Subcutaneous adipose tissue (tissue), 4 donors: ENCODE results near the gene ARG2. TPM values are rescaled to one million over a fixed set of nuclear protein-coding genes. Genes with fewer than 3 reads are reported as not detected.

Source experiments
- total RNA-seq, 4 donors: library from RNA; depleted of rRNA; stranded (reverse); fragments of >200 nt; gene quantifications; one replicate each; pipeline ENCODE4 v1.1.0, GENCODE V29; 2016
- TF ChIP-seq, protein P1 (sequence below): fragments of 450-650 bp; IDR thresholded peaks from one replicate; pipeline ENCODE4 v1.5.1; 2016; ENCODE audit warnings: low read depth, mild to moderate bottlenecking, control low read depth, antibody characterized with exemption, moderate library complexity

ARG2 gene
- total RNA-seq: 1 to 10 TPM; 2.0 to 4.1 (median 3.3) TPM

DNA sequence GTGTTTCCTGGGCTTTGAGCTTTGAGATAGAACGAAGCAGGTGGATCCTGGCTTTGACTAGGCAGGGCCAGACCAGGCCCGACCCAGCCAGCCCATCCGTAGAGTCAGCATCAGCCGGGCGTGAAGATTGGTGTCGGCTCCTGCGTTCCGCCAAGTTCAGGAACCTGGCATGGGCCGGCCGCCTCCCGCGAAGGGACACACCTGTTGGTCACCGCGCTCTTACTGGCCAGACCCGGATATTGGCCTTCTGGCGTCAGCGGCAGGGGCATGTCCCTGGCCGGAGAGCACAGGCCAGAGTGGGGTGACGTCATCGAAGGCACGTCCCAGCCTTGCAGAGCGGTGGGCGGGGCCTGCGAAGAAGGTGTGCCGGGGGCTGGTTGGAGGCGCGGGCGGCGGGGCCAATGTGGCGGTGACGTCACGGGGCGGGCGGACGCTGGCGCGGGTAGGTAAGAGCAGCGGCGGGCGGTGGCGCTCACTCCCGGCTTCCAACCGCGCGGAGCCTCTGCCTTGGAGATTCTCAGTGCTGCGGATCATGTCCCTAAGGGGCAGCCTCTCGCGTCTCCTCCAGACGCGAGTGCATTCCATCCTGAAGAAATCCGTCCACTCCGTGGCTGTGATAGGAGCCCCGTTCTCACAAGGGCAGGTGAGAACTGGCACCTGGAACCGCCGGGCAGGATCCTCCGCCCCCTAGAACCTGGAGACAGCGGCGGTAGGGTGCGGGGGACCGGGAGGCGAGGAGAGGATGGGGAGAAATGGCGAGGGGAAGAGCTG, at the start of gene ARG2:
ARG2 (plus strand) TSS at position 475 of the 771 bp plus-strand sequence; CDS start at position 533, 58 bp downstream.
- TF ChIP-seq, protein P1, sequence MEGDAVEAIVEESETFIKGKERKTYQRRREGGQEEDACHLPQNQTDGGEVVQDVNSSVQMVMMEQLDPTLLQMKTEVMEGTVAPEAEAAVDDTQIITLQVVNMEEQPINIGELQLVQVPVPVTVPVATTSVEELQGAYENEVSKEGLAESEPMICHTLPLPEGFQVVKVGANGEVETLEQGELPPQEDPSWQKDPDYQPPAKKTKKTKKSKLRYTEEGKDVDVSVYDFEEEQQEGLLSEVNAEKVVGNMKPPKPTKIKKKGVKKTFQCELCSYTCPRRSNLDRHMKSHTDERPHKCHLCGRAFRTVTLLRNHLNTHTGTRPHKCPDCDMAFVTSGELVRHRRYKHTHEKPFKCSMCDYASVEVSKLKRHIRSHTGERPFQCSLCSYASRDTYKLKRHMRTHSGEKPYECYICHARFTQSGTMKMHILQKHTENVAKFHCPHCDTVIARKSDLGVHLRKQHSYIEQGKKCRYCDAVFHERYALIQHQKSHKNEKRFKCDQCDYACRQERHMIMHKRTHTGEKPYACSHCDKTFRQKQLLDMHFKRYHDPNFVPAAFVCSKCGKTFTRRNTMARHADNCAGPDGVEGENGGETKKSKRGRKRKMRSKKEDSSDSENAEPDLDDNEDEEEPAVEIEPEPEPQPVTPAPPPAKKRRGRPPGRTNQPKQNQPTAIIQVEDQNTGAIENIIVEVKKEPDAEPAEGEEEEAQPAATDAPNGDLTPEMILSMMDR: no peak

DNA sequence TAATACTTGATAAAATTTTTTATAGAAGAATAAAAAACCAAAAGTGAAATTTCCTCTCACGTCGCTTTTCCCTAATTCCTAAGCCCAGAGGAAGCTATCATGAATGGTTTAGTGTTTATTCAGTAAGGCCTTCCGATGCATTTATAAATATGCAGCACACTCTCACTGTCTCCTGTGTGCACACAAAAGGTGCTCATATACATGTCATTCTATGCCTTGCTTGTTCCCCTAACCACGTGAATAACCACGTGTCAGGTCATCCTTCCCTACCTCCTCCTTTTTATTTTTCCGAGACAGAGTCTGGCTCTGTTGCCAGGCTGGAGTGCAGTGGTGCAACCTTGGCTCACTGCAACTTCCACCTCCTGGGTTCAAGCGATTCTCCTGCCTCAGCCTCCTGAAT, 49.3 kb upstream of the ARG2 start:
- TF ChIP-seq, protein P1: no peak

DNA sequence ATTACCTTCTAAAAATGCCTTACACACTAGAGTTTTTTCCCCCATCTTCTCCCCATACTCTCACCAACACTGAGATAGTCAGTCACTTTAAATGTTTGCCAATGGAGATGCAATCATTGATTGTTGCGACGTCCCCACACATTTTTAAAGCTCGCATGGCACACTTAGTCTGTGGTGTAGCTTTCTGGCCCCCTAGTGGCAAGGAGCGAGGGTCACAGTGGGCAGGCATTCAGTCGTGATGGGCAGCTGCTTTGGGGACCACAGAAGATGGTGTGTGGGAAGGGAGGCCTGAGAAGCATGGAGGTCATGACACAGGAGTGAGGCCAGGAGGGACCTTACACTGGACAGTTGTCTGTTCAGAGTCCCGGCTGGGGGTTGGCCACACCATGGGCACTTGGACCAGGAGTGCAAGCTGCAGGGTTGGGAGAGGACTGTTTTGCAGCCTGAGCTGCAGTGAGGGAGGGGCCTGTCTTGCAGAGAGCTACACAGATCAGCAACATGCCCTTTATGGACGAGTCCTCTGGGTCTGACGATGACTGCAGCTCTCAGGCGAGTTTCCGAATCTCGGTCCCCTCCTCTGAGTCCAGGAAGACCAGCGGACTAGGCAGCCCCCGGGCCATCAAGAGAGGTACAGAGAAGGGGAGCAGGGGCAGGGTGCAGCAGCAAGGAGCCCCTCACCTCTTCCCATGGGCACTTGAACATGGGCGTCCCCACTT, 48.3 kb upstream of the ARG2 start:
- TF ChIP-seq, protein P1: no peak

DNA sequence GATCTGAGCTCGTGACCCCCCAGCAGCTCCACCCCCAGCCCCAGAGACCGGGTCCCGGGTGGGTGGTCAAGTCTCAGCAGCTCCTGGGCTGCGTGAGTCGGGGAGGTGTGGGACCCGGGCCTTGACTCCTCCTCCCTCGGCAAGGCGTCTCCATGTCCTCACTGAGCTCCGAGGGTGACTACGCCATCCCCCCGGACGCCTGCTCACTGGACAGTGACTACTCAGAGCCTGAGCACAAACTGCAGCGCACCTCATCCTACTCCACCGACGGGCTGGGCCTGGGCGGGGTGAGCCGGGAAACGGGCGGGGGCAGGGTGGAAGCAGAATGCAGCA, 47.8 kb upstream of the ARG2 start:
- TF ChIP-seq, protein P1: no peak

DNA sequence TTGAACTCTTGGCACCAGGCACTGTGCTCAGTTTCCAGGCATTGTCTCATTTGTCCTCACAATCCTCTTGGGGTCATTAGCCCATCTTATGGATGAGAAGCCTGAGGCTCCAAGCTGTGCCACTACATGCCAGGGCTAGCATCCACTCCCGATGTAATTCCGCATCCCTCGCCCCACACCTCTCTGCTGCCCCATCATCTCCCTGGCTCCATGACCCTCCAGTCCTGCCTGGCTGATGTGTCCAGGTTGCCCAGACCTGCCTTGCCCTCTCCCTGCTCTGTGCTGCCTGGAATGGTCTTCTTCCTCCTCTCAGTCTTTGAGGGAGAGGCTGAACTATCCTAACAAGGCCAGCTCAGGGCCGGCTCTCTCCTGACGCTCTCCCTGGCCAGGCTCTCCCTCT, 47.1 kb upstream of the ARG2 start:
- TF ChIP-seq, protein P1: no peak

DNA sequence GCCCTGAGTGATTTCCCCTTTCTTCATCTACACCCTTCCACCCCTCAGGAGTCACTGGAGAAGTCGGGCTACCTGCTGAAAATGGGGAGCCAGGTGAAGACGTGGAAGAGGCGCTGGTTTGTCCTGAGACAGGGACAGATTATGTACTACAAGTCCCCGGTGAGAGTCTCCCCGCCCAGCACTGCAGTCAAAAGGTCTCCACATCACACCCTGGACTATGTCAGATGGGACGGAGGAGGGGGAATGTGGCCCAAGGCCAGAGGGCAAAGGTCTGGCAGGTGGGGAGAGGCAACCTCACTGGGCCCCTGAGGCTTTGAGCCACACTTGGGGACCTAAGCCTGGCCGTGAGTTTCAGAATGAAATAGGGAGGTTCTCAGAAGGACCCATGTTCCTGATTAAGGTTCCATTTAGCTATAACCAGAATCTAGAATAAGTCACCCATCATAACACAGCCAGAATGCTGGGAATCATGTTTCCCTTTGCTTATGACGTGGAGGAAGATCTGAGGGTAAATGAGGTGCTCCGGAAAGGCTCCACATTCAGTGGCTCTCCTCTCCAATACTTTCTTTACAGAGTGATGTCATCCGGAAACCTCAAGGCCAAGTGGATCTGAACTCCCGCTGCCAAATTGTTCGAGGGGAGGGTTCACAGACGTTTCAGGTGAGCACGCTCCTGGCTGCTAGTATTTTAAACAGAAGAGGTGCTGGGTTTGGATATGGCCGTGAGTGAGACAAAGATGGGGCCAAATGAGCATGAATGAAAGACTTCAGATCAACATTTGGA, 46.3 kb upstream of the ARG2 start:
- TF ChIP-seq, protein P1: no peak

DNA sequence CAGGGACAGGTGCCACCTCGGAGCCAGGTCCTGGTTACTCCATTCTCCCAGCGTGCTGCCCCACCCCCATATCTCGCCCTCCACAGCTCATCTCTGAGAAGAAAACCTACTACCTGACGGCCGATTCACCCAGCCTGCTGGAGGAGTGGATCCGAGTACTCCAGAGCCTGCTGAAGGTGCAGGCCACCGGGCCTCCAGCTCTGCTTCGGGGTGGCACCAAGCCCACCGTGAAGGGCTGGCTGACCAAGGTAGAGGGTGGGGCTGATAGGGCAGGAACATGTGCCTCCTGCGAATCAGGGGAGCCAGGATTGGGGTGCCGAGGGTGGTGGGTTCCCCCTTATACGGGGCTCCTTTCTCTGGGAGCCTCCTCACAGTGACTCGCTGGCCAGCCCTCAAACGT, 45.6 kb upstream of the ARG2 start:
- TF ChIP-seq, protein P1: no peak
